Measurements from ENCODE around the gene SLC1A2. TPM values are rescaled to one million over a fixed set of nuclear protein-coding genes. Genes with fewer than 3 reads are reported as not detected.

The SLC1A2 gene
- total RNA-seq, 2 donors from 2014 or later = 0.12 TPM; not detected in 1

GRCh38 chr11:35237860-35238715, 181.3 kb downstream of the SLC1A2 start:
- peak overlapping the region; percentile 39 for H3K4me3 Mint-ChIP-seq

GRCh38 chr11:35237351-35237750, 182.0 kb downstream of the SLC1A2 start:
- ATAC-seq (no peak), DNase-seq (no peak)

More at GRCh38 chr11:35237860-35238715, 181.3 kb downstream of the SLC1A2 start:
- Mint-ChIP-seq H3K27me3 (no peaks in the 10 kb centered on the region), H3K36me3 (ENCODE audit: low read depth) (peaks cover 1% of the 10 kb centered on the region), H3K4me1 (peaks cover 53% of the 10 kb centered on the region), H3K27ac (peak overlapping the region; percentile 98)
- H3K9me3 ChIP-seq (ENCODE audit: control insufficient read depth, low read length, poor library complexity, severe bottlenecking) = no peaks in the 10 kb centered on the region
- no peak for ATAC-seq
- peak in 1 of 3 donors; percentile 32 for DNase-seq

GRCh38 chr11:35236667-35237003, 182.7 kb downstream of the SLC1A2 start:
- H3K27ac Mint-ChIP-seq = peak overlapping the region; percentile 98
- H3K9me3 ChIP-seq (ENCODE audit: control insufficient read depth, low read length, poor library complexity, severe bottlenecking) = no peaks in the 10 kb centered on the region
- peak overlapping the region; percentile 36 for H3K4me3 Mint-ChIP-seq
- H3K4me1 Mint-ChIP-seq = peaks cover 41% of the 10 kb centered on the region
- no peaks in the 10 kb centered on the region for H3K27me3 Mint-ChIP-seq
- DNase-seq (no peak), ATAC-seq (no peak)
- no peaks in the 10 kb centered on the region for H3K36me3 Mint-ChIP-seq (ENCODE audit: low read depth)

More at GRCh38 chr11:35237351-35237750, 182.0 kb downstream of the SLC1A2 start:
- Mint-ChIP-seq H3K4me1 (peaks cover 46% of the 10 kb centered on the region), H3K27me3 (no peaks in the 10 kb centered on the region), H3K4me3 (no peak overlapping the region), H3K27ac (peak overlapping the region; percentile 98), H3K36me3 (ENCODE audit: low read depth) (no peaks in the 10 kb centered on the region)
- H3K9me3 ChIP-seq (ENCODE audit: control insufficient read depth, low read length, poor library complexity, severe bottlenecking) = no peaks in the 10 kb centered on the region

GRCh38 chr11:35235936-35236666, 183.3 kb downstream of the SLC1A2 start:
- peaks cover 3% of the 10 kb centered on the region for H3K9me3 ChIP-seq (ENCODE audit: control insufficient read depth, low read length, poor library complexity, severe bottlenecking)
- peak; percentile 88 for ATAC-seq
- peaks cover 37% of the 10 kb centered on the region for H3K4me1 Mint-ChIP-seq
- no peaks in the 10 kb centered on the region for H3K27me3 Mint-ChIP-seq
- H3K4me3 Mint-ChIP-seq = peak overlapping the region; percentile 36
- DNase-seq = peak; percentile 26 to 61 (median 40)
- H3K36me3 Mint-ChIP-seq (ENCODE audit: low read depth) = peaks cover under 1% of the 10 kb centered on the region
- peak overlapping the region; percentile 98 for H3K27ac Mint-ChIP-seq

GRCh38 chr11:35235498-35235897, 183.9 kb downstream of the SLC1A2 start:
- peaks cover 3% of the 10 kb centered on the region for H3K9me3 ChIP-seq (ENCODE audit: control insufficient read depth, low read length, poor library complexity, severe bottlenecking)
- peaks cover 40% of the 10 kb centered on the region for H3K4me1 Mint-ChIP-seq
- ATAC-seq (peak; percentile 5), DNase-seq (no peak)
- H3K36me3 Mint-ChIP-seq (ENCODE audit: low read depth) = peaks cover 3% of the 10 kb centered on the region
- peak overlapping the region; percentile 98 for H3K27ac Mint-ChIP-seq
- H3K27me3 Mint-ChIP-seq = no peaks in the 10 kb centered on the region
- peak overlapping the region; percentile 6 for H3K4me3 Mint-ChIP-seq

GRCh38 chr11:35235157-35235468, 184.2 kb downstream of the SLC1A2 start:
- ATAC-seq (no peak), DNase-seq (no peak)
- peaks cover 39% of the 10 kb centered on the region for H3K4me1 Mint-ChIP-seq
- H3K9me3 ChIP-seq (ENCODE audit: control insufficient read depth, low read length, poor library complexity, severe bottlenecking) = peaks cover 6% of the 10 kb centered on the region
- peak overlapping the region; percentile 6 for H3K4me3 Mint-ChIP-seq
- no peaks in the 10 kb centered on the region for H3K27me3 Mint-ChIP-seq
- H3K36me3 Mint-ChIP-seq (ENCODE audit: low read depth) = peaks cover 5% of the 10 kb centered on the region
- H3K27ac Mint-ChIP-seq = peak overlapping the region; percentile 98

- DNase-seq (no peak), ATAC-seq (no peak)
- Mint-ChIP-seq H3K27me3 (no peaks in the 10 kb centered on the region), H3K36me3 (ENCODE audit: low read depth) (peaks cover 8% of the 10 kb centered on the region), H3K4me1 (peaks cover 38% of the 10 kb centered on the region), H3K4me3 (peak overlapping the region; percentile 5), H3K27ac (peak overlapping the region; percentile 98)
- peaks cover 6% of the 10 kb centered on the region for H3K9me3 ChIP-seq (ENCODE audit: control insufficient read depth, low read length, poor library complexity, severe bottlenecking)
These were observed 184.8 kb downstream of the SLC1A2 start for GRCh38 chr11:35234460-35235156.

- no peak overlapping the region for H3K4me3 Mint-ChIP-seq
- no peak for DNase-seq
- peaks cover 6% of the 10 kb centered on the region for H3K9me3 ChIP-seq (ENCODE audit: control insufficient read depth, low read length, poor library complexity, severe bottlenecking)
- H3K4me1 Mint-ChIP-seq = peaks cover 34% of the 10 kb centered on the region
- peak overlapping the region; percentile 98 for H3K27ac Mint-ChIP-seq
- no peaks in the 10 kb centered on the region for H3K27me3 Mint-ChIP-seq
- H3K36me3 Mint-ChIP-seq (ENCODE audit: low read depth) = peaks cover 12% of the 10 kb centered on the region
- no peak for ATAC-seq
These were observed 185.8 kb downstream of the SLC1A2 start for GRCh38 chr11:35233518-35233917.

- peak overlapping the region; percentile 98 for H3K27ac Mint-ChIP-seq
- peaks cover 28% of the 10 kb centered on the region for H3K4me1 Mint-ChIP-seq
- H3K4me3 Mint-ChIP-seq = no peak overlapping the region
- DNase-seq (no peak), ATAC-seq (no peak)
- H3K9me3 ChIP-seq (ENCODE audit: control insufficient read depth, low read length, poor library complexity, severe bottlenecking) = peaks cover 6% of the 10 kb centered on the region
- no peaks in the 10 kb centered on the region for H3K27me3 Mint-ChIP-seq
- peaks cover 13% of the 10 kb centered on the region for H3K36me3 Mint-ChIP-seq (ENCODE audit: low read depth)
These were observed 186.4 kb downstream of the SLC1A2 start for GRCh38 chr11:35232891-35233330.

GRCh38 chr11:35231076-35231860, 188.1 kb downstream of the SLC1A2 start:
- Mint-ChIP-seq H3K4me3 (peak overlapping the region; percentile 13), H3K36me3 (ENCODE audit: low read depth) (peaks cover 16% of the 10 kb centered on the region), H3K27me3 (no peaks in the 10 kb centered on the region), H3K4me1 (peaks cover 20% of the 10 kb centered on the region), H3K27ac (peak overlapping the region; percentile 98)
- DNase-seq (no peak), ATAC-seq (no peak)
- peaks cover 6% of the 10 kb centered on the region for H3K9me3 ChIP-seq (ENCODE audit: control insufficient read depth, low read length, poor library complexity, severe bottlenecking)

- Mint-ChIP-seq H3K4me1 (peaks cover 16% of the 10 kb centered on the region), H3K36me3 (ENCODE audit: low read depth) (peaks cover 18% of the 10 kb centered on the region), H3K4me3 (peak overlapping the region; percentile 28), H3K27ac (peak overlapping the region; percentile 98), H3K27me3 (no peaks in the 10 kb centered on the region)
- peaks cover 6% of the 10 kb centered on the region for H3K9me3 ChIP-seq (ENCODE audit: control insufficient read depth, low read length, poor library complexity, severe bottlenecking)
- DNase-seq (no peak), ATAC-seq (no peak)
These were observed 189.0 kb downstream of the SLC1A2 start for GRCh38 chr11:35230388-35230787.

- Mint-ChIP-seq H3K27ac (peak overlapping the region; percentile 98), H3K36me3 (ENCODE audit: low read depth) (peaks cover 20% of the 10 kb centered on the region), H3K4me1 (peaks cover 8% of the 10 kb centered on the region), H3K4me3 (peak overlapping the region; percentile 22), H3K27me3 (no peaks in the 10 kb centered on the region)
- peaks cover 6% of the 10 kb centered on the region for H3K9me3 ChIP-seq (ENCODE audit: control insufficient read depth, low read length, poor library complexity, severe bottlenecking)
- ATAC-seq (no peak), DNase-seq (no peak)
These were observed 191.0 kb downstream of the SLC1A2 start for GRCh38 chr11:35228328-35228725.

Measured in T-helper 17 cell (primary cell).